Psoas muscle (tissue), 8 donors: ENCODE results near the gene IQSEC3. TPM values are rescaled to one million over a fixed set of nuclear protein-coding genes. Genes with fewer than 3 reads are reported as not detected.
"Not testable (repeated sequence)": the region's sequence is repeated elsewhere in the genome, so short reads cannot be mapped to it uniquely, and the experiment has no call there.

Source experiments
- ATAC-seq, 4 donors: fragments of 200-7000 bp; cut with Tn5 transposase; one replicate each; pipeline ENCODE4 v1.9.1; 2020; ENCODE audit warnings: moderate library complexity in 3 of 4, mild to moderate bottlenecking in 2 of 4
- DNase-seq, 2 donors: peaks; one replicate each; pipeline ENCODE4 v3.0.0-alpha.2; 2020
- H3K27ac ChIP-seq: fragments of 200-600 bp; one replicate; pipeline ENCODE4 v1.8.0; 2022
- H3K27me3 ChIP-seq, 3 donors: fragments of 200-600 bp in 1 of 3; one replicate each; pipeline versions ENCODE4 v1.6.1 to v1.8.0; 2013 to 2022; ENCODE audit warnings: low read length in 2 of 3, mild to moderate bottlenecking in 2 of 3, moderate library complexity in 1 of 3; ENCODE audit not compliant: insufficient read depth in 3 of 3
- H3K36me3 ChIP-seq, 2 donors: fragments of 200-600 bp in 1 of 2; one replicate each; pipeline versions ENCODE4 v1.6.1 to v1.8.0; 2013 to 2022; ENCODE audit warnings: low read depth in 1 of 2, mild to moderate bottlenecking in 1 of 2, moderate library complexity in 1 of 2; ENCODE audit not compliant: insufficient read depth in 1 of 2
- H3K4me1 ChIP-seq: fragments of 200-600 bp; one replicate; pipeline ENCODE4 v1.8.0; 2022
- H3K4me3 ChIP-seq: fragments of 200-600 bp; one replicate; pipeline ENCODE4 v1.8.0; 2022; ENCODE audit warnings: mild to moderate bottlenecking
- H3K9me3 ChIP-seq: fragments of 200-600 bp; one replicate; pipeline ENCODE4 v1.8.0; 2022
- CTCF ChIP-seq: fragments of 200-600 bp; IDR thresholded peaks from one replicate; pipeline ENCODE4 v1.8.0; 2022; ENCODE audit warnings: antibody characterized with exemption
- WGBS, 3 donors: extraction: QIAGEN DNeasy Blood & Tissue Kit; methylation state at CpG; one replicate each; pipeline versions ENCODE4 v1.1.6 to v1.1.7; 2013; 5-methylcytosine and 5-hydroxymethylcytosine counted together
- intact Hi-C, 2 donors: fragments of 100-400 bp; cut with DNase I; formaldehyde crosslinking; loops; one replicate each; pipeline versions ENCODE4 v1.11.0 to v1.14.2; 2022
- polyA plus RNA-seq, 3 donors: library from polyadenylated mRNA; stranded (reverse); fragments of 200-250 nt; gene quantifications; one replicate each; pipeline ENCODE4 v1.2.3, GENCODE V29; 2013
- total RNA-seq, 4 donors: library from RNA; stranded (reverse); fragmentation: NEBNext Ultra II Directional in 2 of 4; extraction: Animal tissue kit (Norgen Biotek cat#: 25700) in 2 of 4; gene quantifications; one replicate each; pipeline versions ENCODE4 v1.2.1 to v1.2.4, GENCODE V29; 2021 to 2023
- donor health status: healthy with polysubstance abuse.
- donor health status: DM: no; HTN: no; CAD: no; lungs with moderate emphysema.
- donor health status: Bipolar disorder and iron deficiency.
- donor health status: healthy.
- donor health status: DM: yes; HTN: yes; CAD: no.
- donor health status: DM: no; HTN: no; CAD: no.
- donor health status: DM: no; HTN: no; CAD: no.
- donor health status: DM: yes; HTN: yes; CAD: no.

The IQSEC3 gene
- total and polyA plus RNA-seq, 7 donors = 0.23 to 1.8 (median 0.58) TPM

GRCh38 chr12:22190-22529, 44.4 kb upstream of the IQSEC3 start:
- DNase-seq (no peak), ATAC-seq (no peak)
- intact Hi-C loops = no loop called here
- 75 to 79% (median 76%) methylated on average over 4 of the region's 4 CpGs for WGBS, 3 donors
- Histone ChIP-seq H3K4me3 (no peak overlapping the region), H3K27me3 (no peaks in the 10 kb centered on the region), H3K4me1 (no peaks in the 10 kb centered on the region), H3K27ac (no peak overlapping the region), H3K36me3 (peaks cover 0 to 14% of the 10 kb centered on the region in 2 donors), H3K9me3 (no peaks in the 10 kb centered on the region)
- TF ChIP-seq CTCF = no peak

GRCh38 chr12:22530-23201, 43.9 kb upstream of the IQSEC3 start:
- Histone ChIP-seq H3K27me3 (no peaks in the 10 kb centered on the region), H3K4me1 (no peaks in the 10 kb centered on the region), H3K27ac (no peak overlapping the region), H3K4me3 (no peak overlapping the region), H3K9me3 (no peaks in the 10 kb centered on the region), H3K36me3 (peaks cover 0 to 14% of the 10 kb centered on the region in 2 donors)
- 75 to 83% (median 75%) methylated on average over 12 of the region's 12 CpGs for WGBS, 3 donors
- TF ChIP-seq CTCF = no peak
- no peak for DNase-seq
- no peak for ATAC-seq
- intact Hi-C loops = no loop called here

GRCh38 chr12:27904-28303, 38.7 kb upstream of the IQSEC3 start:
- DNase-seq, H3K27me3 ChIP-seq, H3K27ac ChIP-seq, H3K4me3 ChIP-seq, intact Hi-C loops, H3K36me3 ChIP-seq, ATAC-seq, H3K4me1 ChIP-seq, H3K9me3 ChIP-seq: not testable (repeated sequence)
- no CpG with 5 or more reads among the region's 5 CpGs for WGBS, 3 donors

GRCh38 chr12:38775-39174, 27.8 kb upstream of the IQSEC3 start:
- DNase-seq, H3K27me3 ChIP-seq, intact Hi-C loops, H3K4me3 ChIP-seq, H3K27ac ChIP-seq, H3K9me3 ChIP-seq, ATAC-seq, H3K4me1 ChIP-seq, H3K36me3 ChIP-seq: not testable (repeated sequence)
- 67 to 77% (median 74%) methylated on average over 7 to 9 of the region's 9 CpGs for WGBS, 3 donors

GRCh38 chr12:39555-40265, 26.9 kb upstream of the IQSEC3 start:
- H3K27ac ChIP-seq, ATAC-seq, H3K36me3 ChIP-seq, intact Hi-C loops, H3K4me1 ChIP-seq, H3K27me3 ChIP-seq, H3K9me3 ChIP-seq, H3K4me3 ChIP-seq, DNase-seq: not testable (repeated sequence)
- WGBS, 3 donors = 78 to 84% (median 80%) methylated on average over 6 of the region's 6 CpGs

GRCh38 chr12:44352-44751, 22.2 kb upstream of the IQSEC3 start:
- WGBS, 3 donors = 63 to 83% (median 71%) methylated on average over 3 to 8 of the region's 8 CpGs
- H3K9me3 ChIP-seq, H3K27ac ChIP-seq, DNase-seq, H3K36me3 ChIP-seq, ATAC-seq, intact Hi-C loops, H3K4me1 ChIP-seq, H3K4me3 ChIP-seq, H3K27me3 ChIP-seq: not testable (repeated sequence)

GRCh38 chr12:45235-45990, 21.2 kb upstream of the IQSEC3 start:
- H3K36me3 ChIP-seq, H3K9me3 ChIP-seq, intact Hi-C loops, H3K4me1 ChIP-seq, H3K27ac ChIP-seq, ATAC-seq, H3K4me3 ChIP-seq, DNase-seq: not testable (repeated sequence)
- WGBS, 3 donors = 78 to 84% (median 82%) methylated on average over 4 to 6 of the region's 6 CpGs
- peaks cover 0 to 11% (median 0%) of the 10 kb centered on the region in 3 donors for H3K27me3 ChIP-seq

GRCh38 chr12:45991-46358, 20.6 kb upstream of the IQSEC3 start:
- H3K9me3 ChIP-seq, H3K36me3 ChIP-seq, H3K27ac ChIP-seq, H3K4me1 ChIP-seq, ATAC-seq, DNase-seq, H3K4me3 ChIP-seq, intact Hi-C loops: not testable (repeated sequence)
- 45 to 48% (median 47%) methylated on average over 4 to 5 of the region's 5 CpGs for WGBS, 3 donors
- peaks cover 0 to 11% (median 0%) of the 10 kb centered on the region in 3 donors for H3K27me3 ChIP-seq

GRCh38 chr12:46542-46941, 20.0 kb upstream of the IQSEC3 start:
- H3K4me3 ChIP-seq, H3K4me1 ChIP-seq, ATAC-seq, H3K36me3 ChIP-seq, intact Hi-C loops, DNase-seq, H3K27ac ChIP-seq, H3K9me3 ChIP-seq: not testable (repeated sequence)
- 59 to 65% (median 64%) methylated on average over 5 of the region's 5 CpGs for WGBS, 3 donors
- peaks cover 0 to 15% (median 0%) of the 10 kb centered on the region in 3 donors for H3K27me3 ChIP-seq
